OCI-LY7 (cell line): ENCODE results near the gene HOXC11. TPM values are rescaled to one million over a fixed set of nuclear protein-coding genes. Genes with fewer than 3 reads are reported as not detected.

Experiments
- BruUV-seq: library from RNA; stranded (reverse); fragments of 400-500 nt; replicated peaks from 2 replicates; lab custom pipeline; 2021; lab: Mats Ljungman, UMichigan
- CTCF ChIA-PET: fragments of 300-600 bp; sonication (Branson Sonifier 250); formaldehyde crosslinking; loops from one replicate; lab custom pipeline; 2022; ENCODE audit warnings: antibody characterized with exemption; ENCODE audit not compliant: unreplicated experiment; lab: Charles Lee
- POLR2A ChIA-PET: fragments of 300-600 bp; sonication (Branson Sonifier 250); formaldehyde crosslinking; loops from one replicate; lab custom pipeline; 2022; ENCODE audit warnings: antibody characterized with exemption; lab: Charles Lee
- DNase-seq: peaks from one replicate; pipeline ENCODE4 v3.0.0-alpha.2; 2015; ENCODE audit warnings: low spot score
- H2AFZ ChIP-seq: fragments of 200-600 bp; sonication (generic), shearing (Covaris generic); 2 replicates; pipeline ENCODE4 v1.6.1; 2014; ENCODE audit warnings: mild to moderate bottlenecking, antibody characterized with exemption, low read length, moderate library complexity
- H3K27ac ChIP-seq: fragments of 200-600 bp; sonication (generic); 2 replicates; pipeline ENCODE4 v1.5.1; 2014; ENCODE audit warnings: mixed run types, low read depth, mild to moderate bottlenecking, moderate library complexity, low read length, inconsistent platforms; ENCODE audit not compliant: poor library complexity, severe bottlenecking
- H3K36me3 ChIP-seq: fragments of 200-600 bp; sonication (generic); 2 replicates; pipeline ENCODE4 v1.6.1; 2014; ENCODE audit warnings: mild to moderate bottlenecking, antibody characterized with exemption, low read length, moderate library complexity, mixed read lengths; ENCODE audit not compliant: insufficient read depth
- H3K4me1 ChIP-seq: fragments of 200-600 bp; sonication (generic); 2 replicates; pipeline ENCODE4 v1.5.1; 2014; ENCODE audit warnings: mild to moderate bottlenecking, low read length; ENCODE audit not compliant: insufficient read depth, poor library complexity, severe bottlenecking
- H3K4me2 ChIP-seq: fragments of 200-600 bp; sonication (generic); 2 replicates; pipeline ENCODE4 v1.6.1; 2014; ENCODE audit warnings: mild to moderate bottlenecking, low read length
- H3K4me3 ChIP-seq: fragments of 200-600 bp; sonication (generic); 2 replicates; pipeline ENCODE4 v1.5.1; 2014; ENCODE audit warnings: mild to moderate bottlenecking, low read depth, low read length; ENCODE audit not compliant: poor library complexity, severe bottlenecking
- H3K79me2 ChIP-seq: fragments of 200-600 bp; sonication (generic); 2 replicates; pipeline ENCODE4 v1.6.1; 2016; ENCODE audit warnings: low read depth, mild to moderate bottlenecking, low read length, moderate library complexity, mixed read lengths; ENCODE audit not compliant: insufficient read depth
- H3K9me2 ChIP-seq: fragments of 200-600 bp; sonication (generic); 2 replicates; pipeline ENCODE4 v1.6.1; 2016; ENCODE audit warnings: mild to moderate bottlenecking, low read length, mixed read lengths; ENCODE audit not compliant: insufficient read depth
- H3K9me3 ChIP-seq: fragments of 200-600 bp; sonication (generic); 2 replicates; pipeline ENCODE4 v1.6.1; 2014; ENCODE audit warnings: mild to moderate bottlenecking, mixed run types, low read length, mixed read lengths
- H4K20me1 ChIP-seq: fragments of 200-600 bp; sonication (generic); 2 replicates; pipeline ENCODE4 v1.6.1; 2014; ENCODE audit warnings: mild to moderate bottlenecking, antibody characterized with exemption, low read length, moderate library complexity, mixed read lengths; ENCODE audit not compliant: insufficient read depth
- EZH2phosphoT487 ChIP-seq: fragments of 200-600 bp; sonication (generic); IDR thresholded peaks from 2 replicates; pipeline ENCODE4 v1.6.1; 2018; ENCODE audit warnings: low read depth, borderline replicate concordance, mild to moderate bottlenecking, mixed run types, antibody characterized with exemption, low read length, moderate library complexity, mixed read lengths
- intact Hi-C: fragments of 100-400 bp; cut with micrococcal nuclease; formaldehyde crosslinking; loops from one replicate; pipeline ENCODE4 v1.10.0; 2022; ENCODE audit not compliant: unreplicated experiment
- total RNA-seq, 2 experiments: library from RNA; depleted of rRNA in 1 of 2; stranded (reverse); fragments of >200 nt in 1 of 2; shearing (Covaris generic) in 1 of 2; gene quantifications; 2 replicates each; pipeline ENCODE4 v1.2.3, GENCODE V29; 2014 to 2022
- TF ChIP-seq, protein P1 (sequence below): fragments of 200-600 bp; sonication (generic); conservative IDR thresholded peaks from 2 replicates; pipeline ENCODE4 v1.5.1; 2014; ENCODE audit warnings: mild to moderate bottlenecking, antibody characterized with exemption, low read length, moderate library complexity, mixed read lengths

HOXC11 gene
- total RNA-seq, 2 experiments from 2014 or later = 1.4 to 2.7 TPM

DNA sequence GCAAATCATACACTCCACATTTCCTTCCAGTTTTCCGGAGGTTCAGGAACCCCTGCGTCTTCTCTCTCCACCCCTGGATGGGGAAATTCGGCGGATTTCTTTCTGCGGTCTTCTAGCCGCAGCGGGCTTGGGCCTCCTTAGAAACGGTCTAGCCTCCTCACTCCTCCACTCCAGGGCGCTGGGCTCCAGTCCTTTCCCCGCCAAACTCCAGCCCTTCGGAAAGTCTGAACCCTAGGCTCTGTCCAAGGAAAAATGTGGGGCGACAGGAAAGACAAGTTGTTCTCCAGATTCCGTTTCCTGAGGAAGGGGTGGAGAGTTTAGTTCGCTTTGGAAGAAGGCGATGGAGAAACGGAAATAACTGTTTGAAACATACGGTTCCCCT, 10.6 kb downstream of the HOXC11 start:
- no peak for DNase-seq
- no TSS peak for BruUV-seq
- Histone ChIP-seq H3K36me3 (no peaks in the 10 kb centered on the region), H3K27ac (no peak overlapping the region), H3K4me3 (no peak overlapping the region), H3K79me2 (no peaks in the 10 kb centered on the region), H3K4me1 (peaks cover 40% of the 10 kb centered on the region), H3K4me2 (no peak overlapping the region), H4K20me1 (no peaks in the 10 kb centered on the region), H2AFZ (no peak overlapping the region), H3K9me3 (no peaks in the 10 kb centered on the region), H3K9me2 (no peaks in the 10 kb centered on the region)
- TF ChIP-seq, protein P1, sequence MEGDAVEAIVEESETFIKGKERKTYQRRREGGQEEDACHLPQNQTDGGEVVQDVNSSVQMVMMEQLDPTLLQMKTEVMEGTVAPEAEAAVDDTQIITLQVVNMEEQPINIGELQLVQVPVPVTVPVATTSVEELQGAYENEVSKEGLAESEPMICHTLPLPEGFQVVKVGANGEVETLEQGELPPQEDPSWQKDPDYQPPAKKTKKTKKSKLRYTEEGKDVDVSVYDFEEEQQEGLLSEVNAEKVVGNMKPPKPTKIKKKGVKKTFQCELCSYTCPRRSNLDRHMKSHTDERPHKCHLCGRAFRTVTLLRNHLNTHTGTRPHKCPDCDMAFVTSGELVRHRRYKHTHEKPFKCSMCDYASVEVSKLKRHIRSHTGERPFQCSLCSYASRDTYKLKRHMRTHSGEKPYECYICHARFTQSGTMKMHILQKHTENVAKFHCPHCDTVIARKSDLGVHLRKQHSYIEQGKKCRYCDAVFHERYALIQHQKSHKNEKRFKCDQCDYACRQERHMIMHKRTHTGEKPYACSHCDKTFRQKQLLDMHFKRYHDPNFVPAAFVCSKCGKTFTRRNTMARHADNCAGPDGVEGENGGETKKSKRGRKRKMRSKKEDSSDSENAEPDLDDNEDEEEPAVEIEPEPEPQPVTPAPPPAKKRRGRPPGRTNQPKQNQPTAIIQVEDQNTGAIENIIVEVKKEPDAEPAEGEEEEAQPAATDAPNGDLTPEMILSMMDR = no peak
- TF ChIP-seq EZH2phosphoT487 = no peak
- intact Hi-C loops = loop anchor here (10.0 kb wide), 2 partner anchors 189 to 279 kb away; no protein-coding TSS in a partner anchor
- CTCF ChIA-PET = no interaction called here
- POLR2A ChIA-PET = no interaction called here

DNA sequence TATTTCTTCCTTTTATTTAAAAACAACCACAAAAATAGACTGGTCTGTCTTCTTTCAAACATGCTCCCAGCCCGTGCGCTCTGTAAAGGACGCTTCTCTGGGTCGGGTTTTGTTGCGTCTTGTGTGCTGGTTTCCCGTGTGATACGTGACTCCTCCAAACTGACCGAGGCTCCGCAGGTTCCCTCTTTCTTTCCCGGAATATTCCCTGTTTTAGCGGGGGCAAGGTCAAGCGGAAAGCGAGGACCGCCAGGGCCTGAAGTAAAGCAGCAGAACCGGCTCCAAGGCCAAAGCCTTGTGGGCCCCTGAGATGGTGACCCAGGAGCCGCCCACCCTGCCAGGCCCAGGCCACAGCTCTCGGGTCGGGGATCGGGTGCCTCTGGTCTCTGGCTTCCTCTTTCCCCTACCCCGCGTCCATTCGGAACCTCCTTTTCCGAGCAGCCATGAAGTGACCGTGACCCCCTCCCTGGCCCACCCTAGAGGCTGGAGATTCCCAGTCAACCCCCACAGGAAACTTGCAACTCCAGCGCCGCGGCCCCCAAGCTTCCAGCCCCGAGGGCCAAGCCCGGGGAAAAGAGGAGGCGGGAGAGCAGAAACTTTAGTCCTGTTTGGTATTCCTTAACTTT, 11.1 kb downstream of the HOXC11 start:
- CTCF ChIA-PET = interaction anchor here (0.5 to 1.2 kb wide), 3 partner anchors 10 to 208 kb away, joined by 3 read pairs; no protein-coding TSS in a partner anchor
- Histone ChIP-seq H4K20me1 (no peaks in the 10 kb centered on the region), H3K36me3 (no peaks in the 10 kb centered on the region), H2AFZ (no peak overlapping the region), H3K9me3 (no peaks in the 10 kb centered on the region), H3K4me3 (peak overlapping the region; percentile 30), H3K79me2 (no peaks in the 10 kb centered on the region), H3K9me2 (no peaks in the 10 kb centered on the region), H3K27ac (no peak overlapping the region), H3K4me2 (peak overlapping the region; percentile 33; the same call in 1 of the 2 replicates), H3K4me1 (peaks cover 43% of the 10 kb centered on the region)
- POLR2A ChIA-PET = interaction anchor here (0.6 to 0.7 kb wide), 3 partner anchors 181 to 467 kb away, joined by 3 read pairs; no protein-coding TSS in a partner anchor
- no peak for TF ChIP-seq EZH2phosphoT487
- TF ChIP-seq, protein P1 = no peak
- DNase-seq = no peak
- intact Hi-C loops = loop anchor here (10.0 kb wide), 2 partner anchors 189 to 279 kb away; no protein-coding TSS in a partner anchor
- BruUV-seq = no TSS peak
